LNCaP clone FGC (cell line): ENCODE data around the gene MED22.
"Not testable (repeated sequence)": the region's sequence is repeated elsewhere in the genome, so short reads cannot be mapped to it uniquely, and the experiment has no call there.

Experiments used
- DNase-seq: peaks from one replicate; pipeline ENCODE4 v3.0.0-alpha.2; 2011; ENCODE audit warnings: low read depth
- H3K4me3 ChIP-seq: 2 replicates; pipeline ENCODE4 v1.5.1; 2011; ENCODE audit warnings: mild to moderate bottlenecking, low read depth, low read length, control low read depth
- CTCF ChIP-seq: IDR thresholded peaks from 2 replicates; pipeline ENCODE4 v1.5.1; 2012; ENCODE audit warnings: mild to moderate bottlenecking; ENCODE audit not compliant: control insufficient read depth, insufficient read depth; ENCODE audit errors: extremely low read depth

MED22 gene

GRCh38 chr9:133382507-133383141 is 34.7 kb upstream of the MED22 start:
- TF ChIP-seq CTCF, result no peak
- no peak for DNase-seq
- H3K4me3 ChIP-seq, result no peak overlapping the region

DNA sequence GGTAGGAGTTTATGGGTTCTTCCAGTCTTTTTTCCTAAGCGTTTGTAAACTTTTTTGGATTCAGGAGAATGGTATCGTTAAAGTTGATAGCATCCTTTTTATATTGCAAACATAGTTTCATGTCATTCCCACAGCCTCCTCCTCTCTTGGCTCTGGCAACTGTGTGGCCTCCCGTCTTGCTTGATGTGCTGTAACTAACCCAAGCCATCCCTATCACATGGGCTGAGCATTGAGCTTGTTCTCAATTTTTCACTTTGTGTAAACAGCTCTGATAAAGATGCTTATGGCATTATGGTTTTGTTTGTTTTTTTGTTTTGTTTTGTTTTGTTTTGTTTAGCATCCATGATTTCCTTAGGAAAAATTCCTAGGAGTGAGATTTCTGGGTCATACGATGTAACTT is 32.8 kb upstream of the MED22 start:
- no peak overlapping the region for H3K4me3 ChIP-seq
- DNase-seq, result no peak
- no peak for TF ChIP-seq CTCF

GRCh38 chr9:133379153-133380086 is 31.5 kb upstream of the MED22 start:
- H3K4me3 ChIP-seq, result no peak overlapping the region
- DNase-seq, result no peak
- TF ChIP-seq CTCF, result no peak

DNA sequence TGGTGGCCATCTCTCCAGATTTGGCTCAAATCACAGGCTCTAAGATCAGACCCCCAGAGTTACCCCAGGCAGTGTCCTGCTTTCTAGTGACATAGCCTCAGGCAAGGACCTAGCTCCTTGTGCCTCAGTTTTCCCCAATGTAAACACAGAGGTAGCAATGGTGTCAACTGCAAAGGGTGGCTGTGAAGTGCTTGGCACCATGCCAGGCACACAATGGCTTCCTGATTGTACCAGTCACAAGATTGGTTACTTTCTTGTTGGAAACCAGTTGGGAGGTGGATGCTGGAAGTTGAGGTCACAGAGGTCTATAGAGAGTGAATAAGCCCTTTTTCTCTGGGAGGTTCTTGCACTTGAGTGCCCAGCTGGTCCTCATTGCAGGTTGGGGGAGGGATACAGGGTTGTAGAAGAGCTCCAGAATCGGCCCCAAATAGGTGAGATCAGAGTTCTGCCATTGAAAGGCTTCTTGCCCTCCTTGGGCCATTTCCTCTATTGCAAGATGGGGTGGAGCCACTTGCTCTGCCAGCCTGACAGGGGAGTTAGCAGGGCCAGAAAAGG is 30.6 kb upstream of the MED22 start:
- no peak for DNase-seq
- no peak for TF ChIP-seq CTCF
- no peak overlapping the region for H3K4me3 ChIP-seq

GRCh38 chr9:133377721-133378216 is 29.8 kb upstream of the MED22 start:
- no peak overlapping the region for H3K4me3 ChIP-seq
- no peak for TF ChIP-seq CTCF
- no peak for DNase-seq

DNA sequence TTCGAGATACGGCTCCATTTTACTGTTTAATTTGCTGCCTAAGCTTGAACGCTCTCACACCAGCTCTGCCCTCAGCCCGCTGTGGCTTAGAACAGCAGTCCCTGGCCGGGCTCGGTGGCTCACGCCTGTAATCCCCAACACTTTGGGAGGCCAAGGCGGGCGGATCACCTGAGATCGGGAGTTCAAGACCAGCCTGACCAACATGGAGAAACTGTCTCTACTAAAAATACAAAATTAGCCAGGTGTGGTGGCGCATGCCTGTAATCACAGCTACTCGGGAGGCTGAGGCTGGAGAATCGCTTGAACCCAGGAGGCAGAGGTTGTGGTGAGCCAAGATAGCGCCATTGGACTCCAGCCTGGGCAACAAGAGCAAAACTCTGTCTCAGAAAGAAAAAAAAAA is 29.3 kb upstream of the MED22 start:
- not testable (repeated sequence) for H3K4me3 ChIP-seq, DNase-seq
